GM18499 (cell line): ENCODE measurements around the gene MARK3.

ENCODE experiments used
- ATAC-seq: cut with Tn5 transposase; IDR thresholded peaks from one replicate; pipeline ENCODE4 v1.9.1; 2021; ENCODE audit warnings: moderate number of reproducible peaks; ENCODE audit not compliant: insufficient read depth, unreplicated experiment

The MARK3 gene

GRCh38 chr14:103430358-103430757, 45.1 kb downstream of the MARK3 start:
- no peak for ATAC-seq

GRCh38 chr14:103432627-103433026, 47.4 kb downstream of the MARK3 start:
- no peak for ATAC-seq

- ATAC-seq = no peak
These were observed 48.8 kb downstream of the MARK3 start for GRCh38 chr14:103433916-103434563.

GRCh38 chr14:103434868-103435442, 49.7 kb downstream of the MARK3 start:
- ATAC-seq = no peak

- no peak for ATAC-seq
These were observed 51.3 kb downstream of the MARK3 start for GRCh38 chr14:103436533-103436932.

GRCh38 chr14:103442288-103442687, 57.1 kb downstream of the MARK3 start:
- ATAC-seq = no peak

GRCh38 chr14:103443111-103443510, 57.9 kb downstream of the MARK3 start:
- no peak for ATAC-seq

- ATAC-seq = no peak
These were observed 59.8 kb downstream of the MARK3 start for GRCh38 chr14:103444837-103445524.

GRCh38 chr14:103445806-103446205, 60.6 kb downstream of the MARK3 start:
- no peak for ATAC-seq

GRCh38 chr14:103448097-103448496, 62.9 kb downstream of the MARK3 start:
- ATAC-seq = no peak

GRCh38 chr14:103449634-103450161, 64.5 kb downstream of the MARK3 start:
- no peak for ATAC-seq

- no peak for ATAC-seq
These were observed 65.2 kb downstream of the MARK3 start for GRCh38 chr14:103450416-103450815.

- no peak for ATAC-seq
These were observed 66.2 kb downstream of the MARK3 start for GRCh38 chr14:103451401-103451800.

- ATAC-seq = no peak
These were observed 68.6 kb downstream of the MARK3 start for GRCh38 chr14:103453791-103454190.

- no peak for ATAC-seq
These were observed 71.1 kb downstream of the MARK3 start for GRCh38 chr14:103456167-103456835.

GRCh38 chr14:103460415-103460814, 75.2 kb downstream of the MARK3 start:
- no peak for ATAC-seq

- ATAC-seq = no peak
These were observed 77.9 kb downstream of the MARK3 start for GRCh38 chr14:103463149-103463548.

GRCh38 chr14:103463851-103464250, 78.6 kb downstream of the MARK3 start:
- ATAC-seq = no peak

- ATAC-seq = no peak
These were observed 87.7 kb downstream of the MARK3 start for GRCh38 chr14:103472939-103473338.

GRCh38 chr14:103474893-103475292, 89.7 kb downstream of the MARK3 start:
- ATAC-seq = no peak

- no peak for ATAC-seq
These were observed 90.8 kb downstream of the MARK3 start for GRCh38 chr14:103476065-103476464.
